Measurements from ENCODE around the gene HACD2. TPM values are rescaled to one million over a fixed set of nuclear protein-coding genes. Genes with fewer than 3 reads are reported as not detected.
A peak's percentile ranks its signal among the peaks of the same experiment; 100 is the strongest.
"Not testable (repeated sequence)": the region's sequence is repeated elsewhere in the genome, so short reads cannot be mapped to it uniquely, and the experiment has no call there.

HACD2 gene
- total RNA-seq, 1 donor from 2014 or later = 27.9 TPM

DNA sequence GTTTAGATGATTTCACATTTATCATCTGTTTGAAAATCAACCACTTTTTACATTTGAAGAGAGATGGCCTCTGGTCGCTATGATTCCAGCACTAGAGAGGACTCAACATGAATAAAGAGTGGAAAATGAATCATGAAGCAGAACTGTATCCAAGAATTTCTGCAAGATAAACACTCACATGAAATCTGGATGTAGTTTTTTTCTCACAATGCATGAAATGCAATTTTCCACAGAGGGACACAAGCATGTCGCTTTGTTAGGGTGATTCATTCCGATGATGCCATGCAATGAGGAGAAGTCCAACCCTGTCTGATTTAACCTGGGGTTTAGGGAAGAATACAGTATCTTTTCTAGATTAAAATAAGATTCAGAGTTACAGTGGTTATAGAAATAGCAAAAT lies 85.5 kb downstream of the HACD2 start:
- no peak for DNase-seq (ENCODE audit: low spot score)
- intact Hi-C loops (cut with DNase I) = loop anchor here (10.0 kb wide), 1 partner anchor 175 kb away; no protein-coding TSS in a partner anchor
- ATAC-seq = no peak

DNA sequence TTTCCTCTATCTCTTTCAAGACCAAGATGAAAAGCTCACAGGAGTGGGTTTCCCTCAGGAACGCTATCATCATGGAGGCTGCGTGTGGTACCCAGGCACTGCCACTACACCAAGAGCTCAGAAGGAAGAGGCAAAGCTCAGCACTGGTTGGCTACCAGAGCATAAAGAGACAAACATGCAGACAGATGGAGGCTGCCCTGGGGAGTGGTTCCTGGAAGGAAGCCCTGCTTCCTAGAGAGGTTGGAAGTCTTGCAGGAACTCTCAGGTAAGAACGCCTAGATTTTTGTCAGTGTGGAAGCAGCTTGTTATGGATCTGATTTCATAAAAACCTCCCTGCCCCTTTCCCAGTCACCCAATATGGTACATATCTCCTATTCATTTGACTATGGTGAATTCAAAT lies 86.1 kb downstream of the HACD2 start:
- ATAC-seq (no peak), DNase-seq (ENCODE audit: low spot score) (no peak)
- intact Hi-C loops (cut with DNase I) = loop anchor here (10.0 kb wide), 1 partner anchor 174 kb away; no protein-coding TSS in a partner anchor

DNA sequence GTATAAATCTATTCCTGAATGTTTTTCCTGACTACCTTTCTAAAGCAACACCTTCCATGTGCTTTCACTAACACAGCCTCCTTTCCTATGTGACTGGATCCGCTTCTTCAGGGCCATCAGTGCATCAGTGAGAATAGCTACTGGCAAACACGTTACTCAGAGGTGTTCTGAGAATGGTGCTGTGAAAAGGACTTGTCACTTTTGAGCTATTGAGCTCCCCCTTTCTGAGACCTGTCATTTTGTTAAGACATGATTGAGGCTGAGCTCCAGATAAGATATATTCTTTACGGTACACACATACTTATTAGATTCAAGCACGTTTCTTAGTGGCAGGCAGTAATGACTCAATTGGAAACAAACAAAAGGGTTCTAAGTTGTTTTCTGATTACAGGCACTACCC lies 90.9 kb downstream of the HACD2 start:
- no peak for ATAC-seq
- intact Hi-C loops (cut with DNase I) = loop anchor here (10.0 kb wide), 1 partner anchor 169 kb away; no protein-coding TSS in a partner anchor
- DNase-seq (ENCODE audit: low spot score) = no peak

DNA sequence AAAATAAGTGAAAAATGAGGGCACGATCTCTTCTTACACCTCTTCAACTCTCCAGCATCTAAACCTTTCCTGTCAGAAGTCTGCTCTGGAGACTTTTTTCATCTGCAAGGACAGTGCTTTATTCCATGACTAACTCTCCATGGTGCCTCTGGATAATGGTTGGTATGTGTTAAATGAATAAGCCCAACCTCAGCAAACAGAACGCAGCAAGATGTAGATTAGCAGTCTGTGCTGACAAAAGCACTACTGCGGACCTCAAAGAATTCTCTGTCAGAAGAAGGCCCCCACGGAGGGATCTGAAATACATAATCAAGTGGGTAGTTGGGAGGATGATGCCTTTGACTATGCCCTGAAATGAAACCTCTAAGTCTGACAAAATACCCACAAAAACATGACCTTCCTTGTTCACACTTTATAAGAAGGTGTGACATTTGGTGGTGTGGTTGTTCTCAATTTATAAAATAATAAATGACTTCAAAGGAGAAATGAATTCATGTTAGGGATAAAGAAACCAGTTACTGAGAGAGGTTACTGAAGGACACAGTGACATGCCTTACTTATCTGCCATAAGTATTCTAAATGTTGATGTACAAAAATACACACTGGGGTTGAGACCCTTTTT lies 92.8 kb downstream of the HACD2 start:
- intact Hi-C loops (cut with DNase I) = loop anchor here (10.0 kb wide), 1 partner anchor 167 kb away; no protein-coding TSS in a partner anchor
- DNase-seq (ENCODE audit: low spot score) (no peak), ATAC-seq (no peak)

DNA sequence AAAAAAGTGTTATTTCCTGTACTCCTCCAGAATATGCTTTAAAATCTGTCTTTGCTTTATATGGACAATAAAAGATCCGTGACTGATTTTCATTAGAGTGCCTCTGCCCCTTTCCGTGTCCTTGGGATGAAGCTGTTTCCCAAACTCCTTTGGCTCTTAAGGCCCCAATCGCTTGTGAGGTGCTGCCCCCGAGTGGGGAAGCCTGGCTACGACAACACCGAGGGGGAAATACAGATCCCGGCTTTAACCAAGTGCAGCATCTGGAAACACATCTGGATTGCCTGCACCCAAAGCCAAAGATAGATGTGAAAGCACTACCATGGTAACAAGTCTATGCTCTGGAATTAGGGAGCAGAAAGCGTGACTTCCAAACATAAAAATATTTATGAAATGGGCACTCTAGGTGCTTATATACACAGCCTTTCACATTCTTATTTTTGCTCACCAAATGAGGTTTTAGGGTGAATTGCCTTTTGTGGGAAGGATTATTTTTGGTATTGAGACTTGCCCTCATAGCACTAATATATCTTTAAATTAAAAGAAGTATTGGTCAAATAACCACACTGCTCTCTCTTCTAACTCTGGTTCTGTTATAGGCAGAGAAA lies 95.4 kb downstream of the HACD2 start:
- DNase-seq (ENCODE audit: low spot score) = peak; percentile 84
- ATAC-seq = peak; percentile 89

DNA sequence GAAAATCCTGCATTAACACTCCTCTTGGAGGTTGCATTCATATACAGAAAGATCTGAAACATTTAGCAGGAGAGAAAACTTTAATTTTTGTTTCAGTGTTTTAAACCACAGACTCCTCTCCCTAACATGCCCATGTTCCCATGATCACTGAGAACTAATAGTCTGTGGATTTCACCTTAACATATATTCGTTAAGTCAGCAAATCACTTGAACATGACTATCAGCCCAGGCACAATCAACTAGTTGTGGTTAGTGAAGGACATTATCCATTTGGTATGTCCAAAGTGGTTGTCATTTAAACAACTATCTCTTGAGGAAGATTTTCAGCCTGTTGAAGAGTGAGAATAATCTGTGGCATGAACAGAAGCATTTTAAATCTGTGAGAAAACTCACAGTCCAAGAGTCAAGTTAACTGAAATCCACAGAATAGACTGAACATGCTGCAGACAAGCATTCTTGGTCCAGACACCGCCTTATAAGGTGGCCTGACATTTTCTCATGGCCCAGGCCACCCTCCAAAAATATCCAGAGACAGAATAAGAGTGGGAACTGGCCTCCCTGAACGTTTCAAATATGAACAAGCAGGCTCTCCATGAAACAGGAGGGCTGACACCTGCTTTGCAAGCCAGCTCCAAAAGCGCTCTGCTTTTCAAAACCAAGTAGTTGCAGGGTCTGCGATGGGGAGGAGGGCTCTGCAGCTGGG lies 96.1 kb downstream of the HACD2 start:
- intact Hi-C loops (cut with DNase I) = loop anchor here (5.0 kb wide), 1 partner anchor 1199 kb away; no protein-coding TSS in a partner anchor
- DNase-seq (ENCODE audit: low spot score) = no peak
- peak; percentile 35 for ATAC-seq

More for the DNA sequence above, 95.4 kb downstream of the HACD2 start:
- intact Hi-C loops (cut with DNase I) = loop anchor here (5.0 to 10.0 kb wide), 2 partner anchors 165 to 1198 kb away; no protein-coding TSS in a partner anchor

DNA sequence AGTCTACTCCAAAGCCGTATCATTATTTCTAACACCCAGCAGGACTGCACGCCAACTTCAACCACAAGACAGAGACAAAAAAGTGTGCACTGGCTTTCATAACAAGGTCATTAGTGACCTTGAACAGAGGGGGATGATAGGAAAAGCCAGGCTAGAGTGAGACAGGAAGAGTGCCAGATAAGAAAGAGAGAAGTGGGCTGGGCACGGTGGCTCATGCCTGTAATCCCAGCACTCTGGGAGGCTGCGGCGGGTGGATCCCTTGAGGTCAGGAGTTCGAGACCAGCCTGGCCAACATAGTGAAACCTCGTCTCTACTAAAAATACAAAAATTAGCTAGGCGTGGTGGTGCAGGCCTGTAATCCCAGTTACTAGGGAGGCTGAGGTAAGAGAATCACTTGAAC lies 97.8 kb downstream of the HACD2 start:
- intact Hi-C loops (cut with DNase I) = loop anchor here (5.0 kb wide), 1 partner anchor 1200 kb away; no protein-coding TSS in a partner anchor
- not testable (repeated sequence) for DNase-seq (ENCODE audit: low spot score); ATAC-seq

DNA sequence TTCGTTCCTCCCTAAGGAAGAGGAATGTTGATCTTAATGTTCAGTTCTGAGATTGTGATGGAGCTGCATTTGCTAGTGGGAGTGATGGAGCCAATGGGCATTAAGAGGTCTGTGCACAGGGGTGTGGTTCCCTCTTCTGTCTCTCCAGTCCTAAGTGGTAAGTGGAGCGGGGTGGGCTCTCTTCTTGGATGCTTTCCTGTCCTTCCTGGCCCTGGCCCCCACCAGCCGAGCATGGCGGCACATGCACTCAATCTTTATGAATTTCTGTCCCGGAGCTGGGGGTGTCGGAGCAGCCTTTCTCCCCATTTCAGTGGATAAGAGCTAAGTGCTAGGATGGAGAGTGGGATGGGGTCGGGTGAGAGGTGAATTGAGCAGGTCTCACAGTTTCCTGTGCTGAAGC lies 98.4 kb downstream of the HACD2 start:
- intact Hi-C loops (cut with DNase I) = loop anchor here (5.0 kb wide), 1 partner anchor 1201 kb away; no protein-coding TSS in a partner anchor
- DNase-seq (ENCODE audit: low spot score) = no peak

DNA sequence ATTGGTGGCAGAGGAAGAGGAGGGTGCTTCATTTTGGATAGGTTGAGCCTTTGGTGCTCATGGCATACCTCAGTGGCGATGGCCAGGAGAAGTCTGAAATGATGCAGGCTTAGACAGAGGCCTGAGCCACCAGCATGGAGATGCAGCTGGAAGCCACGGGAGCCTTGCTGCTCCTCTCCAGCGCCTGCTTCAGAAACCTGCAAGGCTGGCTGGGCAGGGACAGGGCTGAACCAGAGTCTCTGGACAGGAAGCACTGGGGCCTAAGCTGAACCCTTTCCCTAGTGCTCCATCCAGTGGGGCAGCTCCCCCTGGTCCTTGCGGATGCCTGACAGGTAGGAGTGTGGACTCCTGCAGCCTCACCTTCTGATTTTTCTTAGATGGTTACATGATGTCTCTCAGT lies 99.3 kb downstream of the HACD2 start:
- no peak for ATAC-seq
- DNase-seq (ENCODE audit: low spot score) = no peak
- intact Hi-C loops (cut with DNase I) = loop anchor here (5.0 kb wide), 1 partner anchor 1202 kb away; no protein-coding TSS in a partner anchor

More for the DNA sequence above, 98.4 kb downstream of the HACD2 start:
- ATAC-seq = no peak

DNA sequence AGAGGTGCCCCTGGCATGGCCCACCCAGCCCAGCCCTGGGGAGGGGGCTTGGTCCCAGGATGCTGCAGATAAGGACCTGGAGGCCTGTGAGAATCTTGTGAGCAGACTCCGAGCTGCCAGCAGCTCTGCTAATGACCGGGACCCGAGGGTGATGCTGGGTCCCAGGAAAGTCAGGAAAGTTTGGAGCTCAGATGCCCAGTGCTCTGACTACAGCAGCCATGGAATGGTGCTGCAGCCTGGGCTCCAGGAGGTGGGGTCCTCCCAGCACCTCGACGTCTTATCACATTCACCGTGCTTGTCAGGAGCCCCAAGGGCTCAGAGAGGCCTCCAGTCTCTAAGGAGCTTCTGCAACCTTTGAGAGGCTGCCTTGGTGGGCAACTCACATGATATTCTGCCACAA lies 101.7 kb downstream of the HACD2 start:
- ATAC-seq = peak; percentile 20
- intact Hi-C loops (cut with DNase I) = no loop called here
- no peak for DNase-seq (ENCODE audit: low spot score)

DNA sequence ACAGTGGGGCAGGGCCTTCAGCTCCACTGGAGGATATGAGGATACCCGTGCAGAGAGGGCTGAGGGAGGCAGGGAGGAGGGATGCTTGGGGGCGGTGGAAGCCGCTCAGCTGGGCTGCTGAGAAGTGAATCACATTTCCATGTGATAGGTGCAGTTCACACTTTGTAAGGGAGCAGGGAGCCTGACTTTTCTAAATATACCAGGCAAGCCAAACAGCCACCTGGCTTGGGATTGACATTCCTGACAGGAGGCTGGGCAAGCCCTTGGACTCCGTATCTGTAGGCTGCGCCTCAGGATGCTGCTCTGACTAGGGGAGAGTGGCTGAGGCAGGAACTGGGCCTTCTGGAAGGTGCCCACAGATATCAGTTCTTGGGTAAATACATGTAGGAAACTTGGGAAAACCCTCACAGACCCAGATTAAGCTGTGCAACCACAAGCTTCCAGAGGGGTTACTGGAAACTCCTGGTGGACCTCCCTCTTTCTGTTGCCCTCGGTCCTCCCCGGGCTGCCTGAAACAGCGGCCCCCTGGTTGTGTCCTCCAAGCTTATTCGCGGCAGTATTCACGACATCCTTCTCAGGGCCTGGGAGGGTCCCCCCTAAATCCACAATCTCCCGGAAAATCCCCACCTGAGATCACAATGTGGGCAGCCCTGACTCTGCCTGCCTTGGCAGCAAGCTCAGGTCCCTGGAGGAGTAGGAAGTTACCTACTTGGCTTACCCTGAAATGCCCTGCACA lies 103.0 kb downstream of the HACD2 start:
- ATAC-seq (no peak), DNase-seq (ENCODE audit: low spot score) (no peak)
- intact Hi-C loops (cut with DNase I) = no loop called here

DNA sequence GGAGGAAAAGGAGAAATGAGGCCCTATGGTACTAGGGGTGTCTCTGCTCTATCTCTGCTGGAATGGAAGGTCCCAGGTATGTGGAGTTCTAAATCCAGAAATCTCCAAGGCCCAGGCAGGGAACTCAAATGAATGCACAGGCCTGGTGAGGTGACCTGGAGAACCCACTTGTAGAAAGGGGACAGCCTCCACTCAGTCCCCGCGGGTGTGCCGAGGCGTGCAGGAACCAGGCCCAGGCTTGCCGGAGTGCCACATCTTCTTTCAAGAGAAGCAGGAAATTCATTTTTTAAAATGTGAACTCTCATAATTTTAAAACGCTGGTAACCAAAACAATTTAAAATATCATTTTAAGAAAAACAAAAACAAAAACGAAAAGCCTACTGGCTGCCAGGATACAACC lies 103.8 kb downstream of the HACD2 start:
- intact Hi-C loops (cut with DNase I) = no loop called here
- DNase-seq (ENCODE audit: low spot score) = no peak
- ATAC-seq = no peak

DNA sequence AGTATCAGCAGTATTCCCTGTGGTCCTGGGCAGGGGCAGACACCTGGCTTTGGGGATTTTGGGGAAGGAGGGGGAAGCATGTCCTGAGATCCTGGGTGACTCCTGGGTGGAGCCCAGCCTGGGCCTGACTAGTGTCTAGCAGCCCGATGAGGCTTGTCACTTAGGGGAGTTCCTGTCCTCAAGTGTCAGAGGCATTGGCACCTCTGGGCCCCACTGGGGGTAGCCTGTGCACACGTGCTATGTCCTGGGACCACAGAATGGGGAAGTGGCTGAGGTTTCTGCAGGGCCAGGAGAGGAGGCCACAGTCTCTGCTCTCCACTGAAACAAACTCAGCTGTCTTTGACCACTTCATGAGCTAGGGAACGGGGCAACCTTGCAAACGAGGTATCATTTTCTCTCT lies 104.4 kb downstream of the HACD2 start:
- no peak for ATAC-seq

DNA sequence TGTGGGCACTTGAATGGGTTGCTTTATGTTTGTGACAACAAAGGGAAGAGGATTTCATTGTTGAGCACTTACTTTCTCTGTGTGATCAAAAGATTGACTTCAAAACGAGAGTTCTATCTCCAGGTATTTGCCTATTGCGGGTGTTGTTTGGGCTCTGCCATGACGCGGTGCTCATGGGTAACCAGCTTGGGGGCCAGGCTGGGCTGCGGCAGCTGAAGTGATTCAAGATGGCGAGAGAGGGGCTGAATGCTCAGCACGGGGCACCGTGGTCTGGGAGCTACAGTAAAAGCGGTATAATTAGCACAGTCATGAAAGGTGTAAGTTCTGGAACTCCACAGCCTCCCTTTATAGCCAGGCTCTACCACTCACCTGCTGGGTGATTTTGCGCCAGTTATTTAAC lies 105.0 kb downstream of the HACD2 start:
- ATAC-seq (no peak), DNase-seq (ENCODE audit: low spot score) (no peak)
- intact Hi-C loops (cut with DNase I) = no loop called here

More for the DNA sequence above, 104.4 kb downstream of the HACD2 start:
- intact Hi-C loops (cut with DNase I) = no loop called here
- no peak for DNase-seq (ENCODE audit: low spot score)

DNA sequence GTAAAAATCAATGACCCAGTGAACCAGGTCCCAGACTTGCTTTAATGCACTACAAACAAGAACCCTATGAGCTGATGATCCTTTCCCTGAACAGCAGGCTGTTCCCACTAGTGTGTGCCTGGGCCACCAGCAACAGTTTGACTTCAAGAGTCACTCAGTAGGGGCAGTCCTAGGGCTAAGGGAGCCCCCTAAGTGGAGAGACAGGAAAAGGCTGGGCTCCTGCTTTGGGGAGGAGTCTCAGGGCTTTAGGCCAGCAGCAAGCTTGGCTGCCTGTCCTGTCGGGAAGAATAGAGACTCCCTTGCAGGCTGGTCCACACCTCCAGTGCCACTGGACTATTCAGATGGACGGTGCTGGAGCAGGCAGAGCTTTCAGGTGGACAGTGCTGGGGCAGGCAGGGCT lies 106.5 kb downstream of the HACD2 start:
- intact Hi-C loops (cut with DNase I) = no loop called here
- ATAC-seq (no peak), DNase-seq (ENCODE audit: low spot score) (no peak)

DNA sequence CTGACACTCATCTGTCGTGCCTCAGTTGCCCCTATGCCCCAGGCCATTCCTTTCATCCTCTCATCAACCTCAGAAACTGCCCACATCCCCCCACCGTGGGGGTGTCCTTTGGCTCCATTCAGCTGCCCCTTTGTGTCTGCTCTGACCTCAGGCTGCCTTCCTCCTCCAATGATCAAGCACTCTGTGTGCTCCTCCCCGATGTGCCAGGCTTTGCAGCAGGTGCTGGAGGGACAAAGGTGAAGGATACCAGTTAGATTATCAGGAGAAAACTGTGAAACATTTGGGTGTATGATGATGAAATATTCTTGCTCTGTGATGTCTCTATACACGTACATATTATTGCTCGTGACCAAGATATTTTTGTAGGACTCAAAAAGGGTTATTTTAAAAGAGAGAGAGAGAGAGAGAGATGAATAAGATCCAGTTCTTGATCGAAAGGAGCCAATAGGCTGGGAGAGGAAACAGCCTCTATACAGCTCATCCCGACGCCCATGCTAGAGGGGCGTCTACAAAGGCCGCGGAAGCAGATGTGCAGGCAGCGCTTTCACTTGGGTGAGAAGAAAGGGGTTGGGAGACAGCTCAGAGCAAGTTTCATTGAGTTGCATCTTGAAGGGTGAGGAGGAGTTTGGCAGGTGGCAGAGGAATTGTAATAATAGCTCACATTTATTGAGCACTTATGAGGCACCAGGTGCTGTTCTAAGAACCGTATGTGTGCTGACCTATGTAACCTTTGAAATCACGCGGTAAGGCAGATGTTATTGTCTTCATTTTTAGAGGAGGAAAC lies 107.7 kb downstream of the HACD2 start:
- ATAC-seq = no peak
- no peak for DNase-seq (ENCODE audit: low spot score)
- intact Hi-C loops (cut with DNase I) = no loop called here

DNA sequence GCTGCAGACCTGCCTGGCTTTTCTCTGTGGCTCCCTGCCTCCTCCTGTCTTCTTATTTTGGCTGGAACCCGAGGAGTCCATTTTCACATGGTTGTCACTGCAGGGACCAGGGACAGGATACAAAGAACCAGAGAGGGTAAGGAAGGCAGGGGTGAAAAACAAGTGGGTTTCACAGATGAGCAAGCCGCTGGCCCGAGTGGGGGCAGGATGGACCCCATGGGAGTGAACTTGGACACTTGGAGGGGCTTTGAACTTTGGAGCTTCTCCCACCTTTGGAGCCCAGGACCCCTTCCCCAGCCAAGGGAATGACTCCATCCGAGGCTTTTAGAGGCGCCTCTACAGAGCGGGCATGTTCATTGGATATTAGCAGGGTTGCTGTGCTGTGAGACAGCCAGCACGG lies 109.1 kb downstream of the HACD2 start:
- intact Hi-C loops (cut with DNase I) = no loop called here
- no peak for ATAC-seq
- DNase-seq (ENCODE audit: low spot score) = no peak

DNA sequence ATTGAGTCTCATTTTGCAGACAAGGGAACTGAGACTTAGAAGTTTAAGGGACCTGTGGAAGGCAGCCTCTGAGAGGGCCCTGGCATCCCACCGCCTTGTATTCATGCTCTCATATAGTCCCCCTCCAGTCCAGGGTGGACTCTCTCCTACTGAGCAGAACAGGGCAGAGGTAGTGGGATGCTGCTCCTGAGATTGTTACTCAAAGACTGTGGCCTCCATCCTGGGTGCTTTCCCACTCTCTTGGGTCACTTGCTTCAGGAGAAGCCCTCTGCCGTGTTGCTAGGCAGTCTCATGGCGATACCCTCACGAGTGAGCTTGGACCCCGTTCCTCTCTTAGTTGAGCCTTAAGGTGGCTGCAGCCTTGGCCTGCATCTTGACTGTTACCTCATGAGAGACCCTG lies 113.7 kb downstream of the HACD2 start:
- no peak for ATAC-seq
- peak; percentile 13 for DNase-seq (ENCODE audit: low spot score)
- intact Hi-C loops (cut with DNase I) = no loop called here
